Stimulated activated CD4-positive, alpha-beta T cell treated with anti-CD3 and anti-CD28 coated beads, Interleukin-1b, Interleukin-23, amount 100 ng/mL, for 48 hours (primary cell): Measurements from ENCODE around the gene NCK2.

Source experiments
- DNase-seq: peaks from one replicate; pipeline ENCODE4 v3.0.0-alpha.2; 2020

NCK2 gene

GRCh38 chr2:105744909-105745853, at the start of gene NCK2:
Gene NCK2, plus strand, starts transcription at chr2:105744912. Its CDS starts 110,152 bp downstream, at chr2:105855064.
- DNase-seq: peak; percentile 23

DNA sequence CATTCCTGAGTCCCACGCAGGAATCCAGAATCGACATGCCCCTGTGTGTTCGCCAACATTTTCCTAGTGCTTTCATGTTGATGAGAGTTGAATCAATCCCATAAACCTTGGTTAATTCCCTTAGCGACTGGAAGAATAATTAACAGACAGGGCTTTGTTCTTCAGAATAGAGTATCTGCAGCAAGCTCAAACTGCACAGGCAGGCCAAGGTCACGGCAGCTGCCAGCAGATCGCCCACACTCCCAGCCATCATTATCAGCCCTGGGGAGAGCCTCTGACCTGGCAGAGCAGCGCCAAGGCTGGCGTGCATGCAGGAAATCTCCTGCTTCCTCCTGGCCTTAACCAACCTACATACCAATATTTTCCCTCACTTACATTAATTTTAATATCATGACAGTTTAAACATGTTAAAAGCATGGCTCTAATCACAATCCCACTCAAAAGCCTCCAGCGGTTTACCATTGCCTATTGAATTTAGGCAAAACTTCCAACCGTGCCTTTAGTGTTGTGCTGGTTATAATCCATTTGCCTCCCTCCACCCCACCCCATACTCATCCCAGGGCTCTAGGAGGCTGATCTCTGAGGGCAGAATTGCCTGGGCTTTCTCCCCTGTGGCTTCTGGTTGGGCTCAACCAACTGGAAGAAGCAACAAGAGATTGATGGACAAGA, 46.8 kb upstream of the NCK2 start:
- DNase-seq: no peak

- no peak for DNase-seq
Observed at GRCh38 chr2:105698820-105699219, 45.9 kb upstream of the NCK2 start.

DNA sequence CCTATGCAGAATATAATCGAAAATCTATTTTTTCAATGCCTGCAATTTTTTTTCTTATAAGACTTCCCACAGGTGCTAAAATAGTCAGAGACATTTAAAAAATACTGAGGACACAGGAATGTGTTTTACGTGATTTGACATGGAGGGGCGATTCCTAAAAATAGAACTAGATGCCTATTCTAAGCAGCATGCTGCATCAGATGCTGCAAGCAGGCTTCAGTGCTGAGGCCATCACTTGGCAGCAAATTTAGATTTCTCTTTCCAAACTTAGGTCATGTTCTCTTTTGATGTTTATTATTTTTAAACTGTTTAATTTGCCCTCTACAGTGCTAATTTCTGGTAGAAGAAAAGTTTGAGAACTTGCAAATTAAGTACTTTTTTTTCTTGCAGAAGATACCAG, 43.7 kb upstream of the NCK2 start:
- no peak for DNase-seq

DNA sequence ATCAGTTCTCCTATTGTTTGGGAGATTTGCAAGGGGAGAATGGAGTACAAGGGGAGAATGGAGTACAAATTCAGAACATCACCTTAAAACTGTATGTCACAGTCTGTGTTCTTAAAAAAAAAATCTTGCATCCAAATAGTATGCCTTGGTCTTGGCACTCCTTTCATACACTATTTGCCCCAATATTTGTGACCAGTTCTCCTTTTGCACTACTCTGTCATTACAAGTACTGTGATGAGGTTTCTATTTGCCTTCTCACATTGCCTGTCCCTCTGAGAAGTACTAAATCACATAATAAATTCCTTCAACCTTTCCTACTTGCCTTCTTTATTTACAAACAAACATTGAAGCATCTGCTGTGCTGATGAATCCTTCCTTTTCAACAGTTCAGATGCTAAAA, 36.0 kb upstream of the NCK2 start:
- DNase-seq: no peak

DNA sequence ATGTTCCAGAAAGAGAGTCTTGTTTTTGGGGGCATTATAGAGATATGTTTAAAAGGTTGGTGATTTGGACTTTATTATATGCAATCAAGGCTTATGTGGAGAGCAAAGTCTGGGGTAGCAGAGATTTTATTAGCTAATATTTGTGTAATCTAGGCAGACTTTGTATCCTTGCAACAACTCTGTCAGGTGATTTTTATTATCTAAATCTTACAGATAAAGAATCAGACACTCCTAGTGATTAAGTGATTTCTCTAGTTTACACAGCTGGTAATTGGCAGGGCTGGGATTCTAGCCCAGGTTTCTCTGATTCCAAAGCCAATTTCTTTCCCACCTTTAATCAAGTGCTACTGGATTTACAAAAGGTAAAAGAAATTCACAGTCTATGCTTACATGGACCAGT, 33.3 kb upstream of the NCK2 start:
- no peak for DNase-seq

- DNase-seq: no peak
Observed at GRCh38 chr2:105712166-105712915, 32.4 kb upstream of the NCK2 start.

- no peak for DNase-seq
Observed at GRCh38 chr2:105712981-105713596, 31.6 kb upstream of the NCK2 start.

GRCh38 chr2:105714141-105714540, 30.6 kb upstream of the NCK2 start:
- DNase-seq: no peak

GRCh38 chr2:105718846-105719481, 25.7 kb upstream of the NCK2 start:
- DNase-seq: no peak

- DNase-seq: no peak
Observed at GRCh38 chr2:105721991-105722511, 22.7 kb upstream of the NCK2 start.

DNA sequence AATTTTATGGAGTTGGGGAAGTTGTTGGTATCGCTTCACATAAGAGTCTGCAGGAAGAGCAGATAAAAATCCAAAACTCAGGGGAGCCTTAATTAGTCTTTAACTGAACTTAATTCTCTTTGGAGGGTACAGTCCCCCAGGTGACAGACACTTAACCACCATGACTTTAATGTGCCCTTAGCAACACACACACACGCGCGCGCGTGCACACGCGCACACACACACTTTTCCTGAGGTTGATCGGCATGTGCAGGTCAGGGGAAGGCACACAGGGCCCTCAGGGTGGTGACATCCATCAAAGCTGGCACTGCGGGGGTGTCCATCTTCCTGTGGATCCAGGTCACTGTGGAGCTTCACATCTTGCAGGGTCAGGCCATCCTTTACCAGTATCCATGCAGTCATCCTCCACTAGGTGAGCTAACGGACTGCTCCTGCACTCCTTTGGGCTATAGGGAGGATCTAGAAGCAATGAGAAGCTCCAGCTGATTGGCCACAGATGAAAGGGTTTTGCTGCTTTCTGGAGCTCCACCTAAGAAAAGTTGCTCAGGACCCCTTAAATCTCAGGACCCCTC, 21.9 kb upstream of the NCK2 start:
- no peak for DNase-seq

DNA sequence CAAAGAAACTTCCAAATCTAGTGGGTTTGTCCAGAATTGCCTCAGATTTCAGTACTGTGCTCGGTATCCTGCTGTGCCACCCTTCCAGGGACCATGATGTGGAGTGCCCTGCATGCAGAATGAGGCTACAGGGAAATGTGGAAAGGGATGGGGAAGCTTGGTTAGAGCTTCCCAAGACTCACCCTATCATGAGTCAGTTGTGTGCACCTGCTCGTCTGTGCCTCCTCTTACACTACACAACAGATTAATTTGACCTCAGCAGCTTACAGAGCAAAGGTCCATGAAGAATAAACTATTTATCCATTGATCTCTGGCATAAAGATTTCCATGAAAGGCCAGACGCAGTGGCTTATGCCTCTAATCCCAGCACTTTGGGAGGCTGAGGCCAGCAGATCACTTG, 21.3 kb upstream of the NCK2 start:
- DNase-seq: no peak

GRCh38 chr2:105725388-105725787, 19.3 kb upstream of the NCK2 start:
- DNase-seq: no peak

DNA sequence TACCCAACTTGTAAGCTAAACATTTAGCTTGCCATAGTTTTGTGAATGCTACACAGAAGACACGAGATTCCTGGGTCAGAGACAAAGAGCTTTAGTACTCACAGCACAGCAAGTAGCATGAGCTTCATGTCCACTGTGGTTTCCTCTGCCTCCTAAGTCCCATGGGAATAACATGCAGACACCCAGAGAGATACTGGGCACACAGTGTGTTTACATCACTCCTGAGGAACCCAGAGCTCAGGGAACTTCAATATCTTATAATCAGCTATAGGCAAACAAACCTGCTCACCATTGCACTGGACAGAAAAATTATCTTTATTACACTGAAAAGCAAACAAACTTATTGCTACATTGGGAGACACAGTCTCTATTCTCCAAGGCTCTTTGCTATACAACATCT, 14.5 kb upstream of the NCK2 start:
- no peak for DNase-seq

- no peak for DNase-seq
Observed at GRCh38 chr2:105731511-105731910, 13.2 kb upstream of the NCK2 start.

DNA sequence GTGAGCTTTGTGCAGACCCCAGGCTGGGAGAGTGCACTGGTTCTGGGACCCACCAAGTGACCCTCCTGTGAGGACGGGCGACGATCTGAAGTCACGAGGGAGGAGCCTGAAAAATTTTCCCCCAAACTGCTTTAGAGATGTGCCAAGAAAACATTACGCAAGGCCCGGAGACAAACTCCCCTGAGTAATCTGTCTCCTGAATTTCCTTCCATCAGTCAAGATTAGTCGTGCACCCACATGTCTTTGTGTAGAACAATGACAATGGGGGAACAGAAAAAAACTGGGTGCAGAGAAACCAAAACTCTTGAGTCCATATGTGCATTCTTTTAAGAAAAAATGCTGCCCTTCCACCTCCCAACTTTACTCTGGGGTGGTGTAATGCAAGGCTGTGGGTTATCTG, 12.6 kb upstream of the NCK2 start:
- no peak for DNase-seq

DNA sequence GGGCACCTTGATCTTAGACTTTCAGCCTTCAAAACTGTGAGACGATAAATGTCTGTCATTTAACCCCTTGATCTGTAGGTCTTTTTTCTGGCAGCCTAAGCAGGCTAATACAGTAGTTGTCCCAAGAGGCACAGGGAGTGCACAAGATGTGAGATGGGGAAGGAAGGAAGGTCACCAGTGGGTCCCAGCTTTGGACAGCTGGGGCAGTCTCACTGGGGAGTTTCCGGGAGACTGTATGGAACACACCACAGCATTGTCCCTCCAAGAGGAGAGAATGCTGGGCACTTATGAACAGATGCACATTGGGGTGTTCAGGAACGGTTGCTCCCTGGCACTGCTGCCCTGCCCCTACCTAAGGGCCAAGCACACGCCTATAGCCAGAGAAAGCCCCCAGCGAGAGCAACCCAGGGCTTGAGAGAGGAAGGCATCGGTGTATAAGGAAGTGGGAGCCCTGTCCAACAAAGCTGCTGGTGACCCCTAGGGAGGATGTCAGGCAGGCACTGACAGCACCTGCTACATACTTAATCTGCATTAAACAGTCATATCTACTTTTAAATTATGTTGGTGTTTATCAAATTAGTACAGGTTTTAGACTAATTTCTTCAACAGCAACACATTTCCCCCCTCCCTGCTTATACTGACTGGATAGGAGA, 11.6 kb upstream of the NCK2 start:
- no peak for DNase-seq

GRCh38 chr2:105733875-105734274, 10.8 kb upstream of the NCK2 start:
- DNase-seq: no peak

GRCh38 chr2:105734762-105735538, 9.8 kb upstream of the NCK2 start:
- no peak for DNase-seq

GRCh38 chr2:105736145-105736544, 8.6 kb upstream of the NCK2 start:
- peak; percentile 11 for DNase-seq
